CD4-positive, alpha-beta T cell (primary cell): ENCODE data around the gene SHC4. TPM values are rescaled to one million over a fixed set of nuclear protein-coding genes. Genes with fewer than 3 reads are reported as not detected.
A peak's percentile ranks its signal among the peaks of the same experiment; 100 is the strongest.

Source experiments
- ATAC-seq: fragments of 200-7000 bp; cut with Tn5 transposase; one replicate; pipeline ENCODE4 v1.10.0; 2022; ENCODE audit warnings: mild to moderate bottlenecking; ENCODE audit not compliant: poor library complexity
- CTCF ChIA-PET: fragments of 350-600 bp; sonication (Branson Sonifier 250); formaldehyde crosslinking; loops from one replicate; lab custom pipeline; 2021; ENCODE audit warnings: antibody characterized with exemption, inconsistent platforms; lab: Charles Lee
- POLR2A ChIA-PET: fragments of 350-600 bp; sonication (Branson Sonifier 250); formaldehyde crosslinking; loops from one replicate; lab custom pipeline; 2021; ENCODE audit warnings: antibody characterized with exemption, inconsistent platforms; lab: Charles Lee
- DNase-seq, 14 experiments: peaks; one replicate each; pipeline ENCODE4 v3.0.0-alpha.2; 2013 to 2020; ENCODE audit warnings: mixed read lengths in 2 of 14
- H3K27ac ChIP-seq, 2 donors: one replicate each; pipeline versions ENCODE4 v1.5.1 to v1.7.0; 2013; ENCODE audit warnings: low read length in 2 of 2, low read depth in 1 of 2, mild to moderate bottlenecking in 1 of 2
- H3K27me3 ChIP-seq, 2 experiments: 1 replicate in 1 of 2; 2 replicates in 1 of 2; pipeline versions ENCODE4 v1.6.1 to v1.7.0; 2013; ENCODE audit warnings: low read length in 2 of 2, control low read depth in 1 of 2, mild to moderate bottlenecking in 1 of 2, moderate library complexity in 1 of 2; ENCODE audit not compliant: insufficient read depth in 2 of 2, control insufficient read depth in 1 of 2
- H3K36me3 ChIP-seq: one replicate; pipeline ENCODE4 v1.6.1; 2013; ENCODE audit warnings: low read length, control low read depth; ENCODE audit not compliant: insufficient read depth
- H3K4me1 ChIP-seq: one replicate; pipeline ENCODE4 v1.6.1; 2013; ENCODE audit warnings: low read length, control low read depth; ENCODE audit not compliant: insufficient read depth
- H3K4me3 ChIP-seq: one replicate; pipeline ENCODE4 v1.5.1; 2013; ENCODE audit warnings: mild to moderate bottlenecking, low read length, moderate library complexity
- H3K9me3 ChIP-seq, 2 experiments: 1 replicate in 1 of 2; 2 replicates in 1 of 2; pipeline versions ENCODE4 v1.6.1 to v1.7.0; 2013; ENCODE audit warnings: low read length in 2 of 2, mild to moderate bottlenecking in 2 of 2, control low read depth in 1 of 2, moderate library complexity in 1 of 2; ENCODE audit not compliant: control insufficient read depth in 1 of 2, insufficient read depth in 1 of 2
- H3K27ac Mint-ChIP-seq: one replicate; pipeline ENCODE4 v1.8.0; 2020; ENCODE audit warnings: mixed read lengths
- H3K27me3 Mint-ChIP-seq: one replicate; pipeline ENCODE4 v1.8.0; 2021; ENCODE audit warnings: mixed read lengths
- H3K36me3 Mint-ChIP-seq: one replicate; pipeline ENCODE4 v1.8.0; 2021; ENCODE audit warnings: low read depth, mixed read lengths
- H3K4me1 Mint-ChIP-seq: one replicate; pipeline ENCODE4 v1.8.0; 2021; ENCODE audit warnings: low read depth, mixed read lengths
- H3K4me3 Mint-ChIP-seq: one replicate; pipeline ENCODE4 v1.8.0; 2020; ENCODE audit warnings: mild to moderate bottlenecking, mixed read lengths
- H3K9me3 Mint-ChIP-seq: one replicate; pipeline ENCODE4 v1.8.0; 2020; ENCODE audit warnings: mixed read lengths
- CTCF ChIP-seq: fragments of 200-600 bp; IDR thresholded peaks from one replicate; pipeline ENCODE4 v1.8.0; 2022; ENCODE audit warnings: antibody characterized with exemption, mild to moderate bottlenecking
- intact Hi-C, 2 experiments: fragments of 100-400 bp; cut with DNase I in 1 of 2; cut with micrococcal nuclease in 1 of 2; formaldehyde crosslinking; loops; one replicate each; pipeline versions ENCODE4 v1.15.1 to v1.9.0; 2023 to 2025; cut with DNase I, micrococcal nuclease
- total RNA-seq, 174 experiments: library from RNA in 2 of 174; stranded (reverse) in 2 of 174; gene quantifications; one replicate each; pipeline ENCODE4 v1.2.3 and lab custom pipeline; 2021 to 2026

The SHC4 gene
- total RNA-seq, 2 experiments from 2014 or later: not detected

GRCh38 chr15:48964898-48965297 lies 1.2 kb upstream of the SHC4 start:
- ChIA-PET CTCF (interaction anchor here (3.5 kb wide), 1 partner anchor 11 kb away, joined by 20 read pairs; no protein-coding TSS in a partner anchor), POLR2A (interaction anchor here (2.2 to 2.9 kb wide), 2 partner anchors 11 to 191 kb away, joined by 7 to 13 read pairs; partner anchors contain the start of gene COPS2)
- intact Hi-C loops: no loop called here
- H3K4me3 Mint-ChIP-seq: peak overlapping the region; percentile 36
- H3K27me3 Mint-ChIP-seq: peaks cover 76% of the 10 kb centered on the region
- ATAC-seq: no peak
- Histone ChIP-seq H3K27ac (no peak overlapping the region), H3K27me3 (peaks cover 34 to 39% of the 10 kb centered on the region in 2 experiments), H3K9me3 (peaks cover 0 to 9% of the 10 kb centered on the region in 2 experiments), H3K36me3 (no peaks in the 10 kb centered on the region), H3K4me1 (peaks cover 30% of the 10 kb centered on the region), H3K4me3 (no peak overlapping the region)
- H3K4me1 Mint-ChIP-seq: peaks cover 20% of the 10 kb centered on the region
- H3K27ac Mint-ChIP-seq: no peak overlapping the region
- no peak for DNase-seq
- H3K9me3 Mint-ChIP-seq: no peaks in the 10 kb centered on the region
- TF ChIP-seq CTCF: no peak
- H3K36me3 Mint-ChIP-seq: no peaks in the 10 kb centered on the region

DNA sequence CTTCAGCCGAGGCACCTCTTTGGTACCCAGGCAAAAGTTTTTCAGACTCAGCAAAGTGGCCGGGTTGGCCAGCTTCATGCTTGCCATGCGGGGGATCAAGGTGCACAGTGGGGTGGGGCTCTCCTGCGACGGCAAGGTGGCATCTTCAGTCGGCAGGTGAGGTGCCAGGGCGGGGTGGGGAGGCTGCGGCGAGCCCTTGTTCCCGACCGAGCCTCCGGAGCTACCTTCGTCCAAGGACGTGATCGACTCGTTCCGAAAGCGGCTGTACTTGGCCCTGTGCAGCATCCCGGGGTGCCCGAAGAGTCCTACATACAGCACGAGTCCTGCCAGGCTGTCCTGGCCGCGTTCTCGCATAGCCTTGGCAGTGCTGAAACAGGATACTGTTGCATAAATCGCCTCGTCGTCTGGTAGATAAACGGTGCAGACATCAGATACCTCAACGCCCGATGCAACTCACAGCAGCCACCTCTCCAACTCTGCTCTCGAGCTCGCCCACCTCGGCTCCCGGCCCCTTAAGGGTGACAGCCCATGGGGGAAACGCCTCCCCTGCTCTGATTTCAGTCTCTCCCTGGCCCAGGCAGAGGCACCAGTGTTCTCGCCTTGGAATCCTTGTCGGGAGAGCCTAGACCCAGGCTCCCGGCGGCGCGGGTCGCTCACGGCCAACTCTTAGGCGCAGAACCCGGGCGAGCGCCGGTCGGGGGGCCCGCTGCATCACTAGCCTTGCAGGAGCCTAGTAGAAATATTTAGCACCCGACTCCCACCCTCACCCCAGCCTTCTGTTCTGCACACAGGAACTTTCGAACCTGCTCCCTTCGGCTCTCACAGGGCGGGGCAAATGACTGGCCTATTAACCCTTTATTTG lies 826 bp downstream of the SHC4 start:
- peaks cover 34 to 39% of the 10 kb centered on the region in 2 experiments for H3K27me3 ChIP-seq
- H3K4me3 ChIP-seq: peak overlapping the region; percentile 47
- intact Hi-C loops: no loop called here
- POLR2A ChIA-PET: interaction anchor here (1.1 to 2.9 kb wide), 3 partner anchors 13 to 193 kb away, joined by 4 to 13 read pairs (median 7); partner anchors contain the start of genes COPS2 and EID1
- H3K36me3 ChIP-seq: no peaks in the 10 kb centered on the region
- CTCF ChIA-PET: interaction anchor here (3.5 kb wide), 1 partner anchor 13 kb away, joined by 20 read pairs; no protein-coding TSS in a partner anchor
- H3K27ac ChIP-seq: no peak overlapping the region
- H3K4me1 ChIP-seq: peaks cover 30% of the 10 kb centered on the region
- Mint-ChIP-seq H3K27ac (no peak overlapping the region), H3K27me3 (peaks cover 60% of the 10 kb centered on the region), H3K36me3 (no peaks in the 10 kb centered on the region), H3K4me1 (peaks cover 20% of the 10 kb centered on the region), H3K9me3 (no peaks in the 10 kb centered on the region), H3K4me3 (peak overlapping the region; percentile 85)
- DNase-seq: peak in 3 of 14 experiments; percentile 3 to 21 (median 14)
- H3K9me3 ChIP-seq: peaks cover 0 to 9% of the 10 kb centered on the region in 2 experiments
- ATAC-seq: peak; percentile 28
- TF ChIP-seq CTCF: no peak

- H3K27me3 ChIP-seq: peaks cover 0 to 5% of the 10 kb centered on the region in 2 experiments
- H3K4me1 Mint-ChIP-seq: no peaks in the 10 kb centered on the region
- H3K4me3 ChIP-seq: no peak overlapping the region
- intact Hi-C loops: no loop called here
- DNase-seq: no peak
- no peaks in the 10 kb centered on the region for H3K4me1 ChIP-seq
- POLR2A ChIA-PET: no interaction called here
- no peak for ATAC-seq
- H3K9me3 Mint-ChIP-seq: no peaks in the 10 kb centered on the region
- no peaks in the 10 kb centered on the region for H3K36me3 ChIP-seq
- no peak for TF ChIP-seq CTCF
- no peak overlapping the region for H3K27ac ChIP-seq
- H3K9me3 ChIP-seq: no peaks in the 10 kb centered on the region
- CTCF ChIA-PET: no interaction called here
- no peaks in the 10 kb centered on the region for H3K36me3 Mint-ChIP-seq
- no peak overlapping the region for H3K4me3 Mint-ChIP-seq
- no peak overlapping the region for H3K27ac Mint-ChIP-seq
- H3K27me3 Mint-ChIP-seq: peaks cover 10% of the 10 kb centered on the region
Measured at GRCh38 chr15:48955967-48956366, 7.8 kb downstream of the SHC4 start.
